BJ (cell line): Measurements from ENCODE around the gene AARS1. TPM values are rescaled to one million over a fixed set of nuclear protein-coding genes. Genes with fewer than 3 reads are reported as not detected.
"Not testable (repeated sequence)": the region's sequence is repeated elsewhere in the genome, so short reads cannot be mapped to it uniquely, and the experiment has no call there.

ENCODE experiments used
- CTCF ChIA-PET: fragments of 350-600 bp; formaldehyde crosslinking; extraction: SDS; loops from one replicate; lab custom pipeline; 2021; ENCODE audit warnings: antibody characterized with exemption, inconsistent platforms; lab: Yijun Ruan, JAX
- POLR2A ChIA-PET: fragments of 300-600 bp; sonication (Branson Sonifier 250); formaldehyde crosslinking; extraction: SDS; loops from one replicate; lab custom pipeline; 2021; ENCODE audit warnings: antibody characterized with exemption; lab: Charles Lee
- DNase-seq: peaks from one replicate; pipeline ENCODE4 v3.0.0-alpha.2; 2011; ENCODE audit warnings: low read depth
- H3K27me3 ChIP-seq: 2 replicates; pipeline ENCODE4 v1.6.0; 2011; ENCODE audit warnings: low read length; ENCODE audit not compliant: control insufficient read depth, insufficient read depth
- H3K36me3 ChIP-seq: 2 replicates; pipeline ENCODE4 v1.5.1; 2011; ENCODE audit warnings: low read length; ENCODE audit not compliant: control insufficient read depth, insufficient read depth
- H3K4me3 ChIP-seq: 2 replicates; pipeline ENCODE4 v1.5.1; 2011; ENCODE audit warnings: low read depth, mild to moderate bottlenecking, control low read depth, low read length
- polyA plus RNA-seq: library from polyadenylated mRNA; depleted of rRNA; stranded (reverse); fragments of >200 nt; gene quantifications from 2 replicates; pipeline ENCODE4 v1.2.3, GENCODE V29; 2011
- TF ChIP-seq, protein P1 (sequence below): IDR thresholded peaks from 2 replicates; pipeline ENCODE4 v1.5.1; 2011; ENCODE audit warnings: low read depth, mild to moderate bottlenecking, control low read depth, inconsistent platforms, low read length, moderate library complexity; ENCODE audit not compliant: insufficient read depth

Gene AARS1
- polyA plus RNA-seq, 1 experiment, result 234 TPM

DNA sequence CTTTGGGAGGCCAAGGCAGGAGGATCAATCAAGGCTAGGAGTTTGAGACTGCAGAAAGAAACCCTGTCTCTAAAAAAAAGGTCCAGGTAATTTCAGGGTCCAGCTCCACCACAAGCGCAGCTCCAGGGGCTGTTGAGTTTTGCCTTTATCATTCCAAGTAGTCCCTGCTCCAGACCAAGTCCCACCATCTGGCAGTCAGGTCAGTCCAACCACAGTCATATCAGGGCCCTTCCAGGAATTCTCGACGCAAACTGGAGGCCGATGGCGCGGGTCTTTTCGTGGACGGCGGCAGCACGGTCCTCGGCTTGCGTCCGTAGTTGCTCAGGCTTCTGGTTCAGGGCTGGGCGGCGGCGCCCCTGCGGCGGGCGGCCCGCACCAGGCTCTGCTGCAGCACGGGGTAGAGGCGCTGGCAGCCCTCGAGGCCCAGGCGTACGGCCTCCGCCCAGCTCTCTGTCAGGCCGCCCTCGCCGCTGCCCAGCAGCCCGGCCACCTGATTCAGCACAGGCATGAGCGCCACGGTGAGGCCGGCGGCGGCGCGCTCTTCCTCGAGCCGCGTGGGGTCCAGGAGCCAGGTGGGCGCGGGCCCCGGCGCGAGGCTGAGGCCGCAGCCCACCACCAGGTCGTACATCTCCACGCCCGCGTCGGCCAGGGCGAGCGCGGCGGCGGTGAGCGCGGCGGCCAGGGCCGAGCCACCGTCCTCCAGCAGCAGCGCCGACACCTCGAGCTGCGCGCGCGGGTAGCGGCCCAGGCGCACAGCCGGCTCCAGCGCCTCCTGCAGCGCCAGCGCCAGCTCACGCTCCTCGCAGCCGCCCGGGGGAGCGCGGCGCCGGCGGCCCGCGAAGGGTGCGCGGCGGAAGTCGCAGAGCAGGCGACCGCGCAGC is 38.3 kb downstream of the AARS1 start:
- TF ChIP-seq, protein P1, sequence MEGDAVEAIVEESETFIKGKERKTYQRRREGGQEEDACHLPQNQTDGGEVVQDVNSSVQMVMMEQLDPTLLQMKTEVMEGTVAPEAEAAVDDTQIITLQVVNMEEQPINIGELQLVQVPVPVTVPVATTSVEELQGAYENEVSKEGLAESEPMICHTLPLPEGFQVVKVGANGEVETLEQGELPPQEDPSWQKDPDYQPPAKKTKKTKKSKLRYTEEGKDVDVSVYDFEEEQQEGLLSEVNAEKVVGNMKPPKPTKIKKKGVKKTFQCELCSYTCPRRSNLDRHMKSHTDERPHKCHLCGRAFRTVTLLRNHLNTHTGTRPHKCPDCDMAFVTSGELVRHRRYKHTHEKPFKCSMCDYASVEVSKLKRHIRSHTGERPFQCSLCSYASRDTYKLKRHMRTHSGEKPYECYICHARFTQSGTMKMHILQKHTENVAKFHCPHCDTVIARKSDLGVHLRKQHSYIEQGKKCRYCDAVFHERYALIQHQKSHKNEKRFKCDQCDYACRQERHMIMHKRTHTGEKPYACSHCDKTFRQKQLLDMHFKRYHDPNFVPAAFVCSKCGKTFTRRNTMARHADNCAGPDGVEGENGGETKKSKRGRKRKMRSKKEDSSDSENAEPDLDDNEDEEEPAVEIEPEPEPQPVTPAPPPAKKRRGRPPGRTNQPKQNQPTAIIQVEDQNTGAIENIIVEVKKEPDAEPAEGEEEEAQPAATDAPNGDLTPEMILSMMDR, result no peak
- ChIA-PET CTCF (interaction anchor here (1.2 to 7.3 kb wide), 7 partner anchors 12 to 90 kb away, joined by 3 to 46 read pairs (median 6); partner anchors contain the start of gene DDX19B), POLR2A (interaction anchor here (0.6 kb wide), 1 partner anchor 159 kb away, joined by 15 read pairs; no protein-coding TSS in a partner anchor)
- peaks cover 35% of the 10 kb centered on the region for H3K36me3 ChIP-seq
- H3K27me3 ChIP-seq, result no peaks in the 10 kb centered on the region
- peak overlapping the region; percentile 53 for H3K4me3 ChIP-seq
- no peak for DNase-seq

DNA sequence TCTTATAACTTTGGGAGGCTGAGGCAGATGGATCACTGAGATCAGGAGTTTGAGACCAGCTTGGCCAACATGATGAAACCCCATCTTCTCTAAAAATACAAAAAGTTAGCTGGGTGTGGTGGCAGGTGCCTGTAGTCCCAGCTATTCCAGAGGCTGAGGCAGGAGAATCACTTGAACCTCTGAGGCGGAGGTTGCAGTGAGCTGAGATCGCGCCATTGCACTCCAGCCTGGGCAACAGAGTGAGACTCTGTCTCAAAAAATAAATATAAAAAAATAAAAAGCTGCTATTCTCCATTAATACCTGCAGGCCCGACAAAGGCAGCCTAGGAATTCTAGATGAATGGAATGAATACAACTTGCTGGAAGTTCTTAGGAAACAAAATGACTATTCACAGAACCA is 39.6 kb downstream of the AARS1 start:
- POLR2A ChIA-PET, result not testable (repeated sequence)
- CTCF ChIA-PET, result interaction anchor here (1.2 kb wide), 1 partner anchor 17 kb away, joined by 3 read pairs; no protein-coding TSS in a partner anchor

DNA sequence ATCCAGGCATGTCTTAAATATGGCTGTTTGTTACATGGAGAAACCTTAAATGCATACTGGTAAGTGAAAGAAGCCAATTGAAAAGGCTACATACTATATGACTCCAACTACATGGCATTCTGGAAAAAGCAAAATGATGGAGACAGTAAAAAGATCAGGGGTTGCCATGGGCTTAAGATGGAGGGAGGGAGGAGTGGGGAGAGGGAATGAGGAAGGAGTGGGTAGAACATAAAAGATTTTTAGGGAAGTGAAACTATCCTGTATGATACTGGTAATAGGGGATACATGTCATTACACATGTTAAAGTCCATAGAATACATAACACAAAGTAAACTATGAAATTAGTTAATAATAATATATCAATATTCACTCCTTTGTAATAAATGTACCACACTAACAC is 50.5 kb downstream of the AARS1 start:
- CTCF ChIA-PET, DNase-seq, H3K27me3 ChIP-seq, H3K4me3 ChIP-seq, POLR2A ChIA-PET, H3K36me3 ChIP-seq: not testable (repeated sequence)

More for the DNA sequence above, 39.6 kb downstream of the AARS1 start:
- DNase-seq, H3K27me3 ChIP-seq, H3K4me3 ChIP-seq: not testable (repeated sequence)
- peaks cover 25% of the 10 kb centered on the region for H3K36me3 ChIP-seq

DNA sequence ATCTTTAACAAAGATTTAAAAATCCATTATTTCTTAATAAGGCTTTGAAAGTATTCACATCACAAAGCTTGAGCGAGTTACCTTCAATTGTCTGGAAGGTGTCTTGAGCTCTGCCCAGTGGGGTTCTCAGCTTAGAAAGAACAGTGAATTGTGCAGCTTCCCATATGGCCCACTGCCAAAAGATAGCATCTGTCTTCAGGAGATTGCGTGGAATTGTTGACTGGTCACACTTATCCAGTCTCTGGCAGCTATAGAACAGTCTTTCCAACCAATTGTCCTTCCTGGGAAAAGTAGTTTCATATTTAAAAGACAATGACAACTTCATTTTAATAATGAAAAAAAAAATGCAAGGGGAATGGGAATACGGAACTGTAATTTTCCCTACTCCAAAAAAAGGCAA is 57.5 kb downstream of the AARS1 start:
- POLR2A ChIA-PET, H3K4me3 ChIP-seq, H3K36me3 ChIP-seq, H3K27me3 ChIP-seq, DNase-seq, CTCF ChIA-PET: not testable (repeated sequence)

DNA sequence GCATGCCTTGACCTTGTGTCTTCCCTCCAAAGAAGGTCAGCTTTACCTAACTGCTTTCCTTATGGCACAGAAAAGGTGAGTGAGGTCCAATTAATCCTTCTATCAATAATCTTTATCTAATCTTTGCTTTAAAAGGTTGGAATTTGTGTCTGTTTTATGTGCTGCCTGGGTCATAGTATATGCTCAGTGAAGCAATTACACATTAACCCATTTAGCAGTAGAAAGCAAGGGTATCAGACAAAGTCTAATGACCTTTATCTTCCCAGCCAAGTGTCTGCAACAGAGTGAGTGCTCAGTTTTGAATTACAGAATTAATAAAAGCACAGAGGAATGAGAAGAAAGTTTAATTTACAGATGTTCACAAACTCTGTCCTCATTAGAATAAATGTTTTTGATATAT is 63.3 kb downstream of the AARS1 start:
- H3K4me3 ChIP-seq, H3K27me3 ChIP-seq, POLR2A ChIA-PET, CTCF ChIA-PET, H3K36me3 ChIP-seq, DNase-seq: not testable (repeated sequence)

DNA sequence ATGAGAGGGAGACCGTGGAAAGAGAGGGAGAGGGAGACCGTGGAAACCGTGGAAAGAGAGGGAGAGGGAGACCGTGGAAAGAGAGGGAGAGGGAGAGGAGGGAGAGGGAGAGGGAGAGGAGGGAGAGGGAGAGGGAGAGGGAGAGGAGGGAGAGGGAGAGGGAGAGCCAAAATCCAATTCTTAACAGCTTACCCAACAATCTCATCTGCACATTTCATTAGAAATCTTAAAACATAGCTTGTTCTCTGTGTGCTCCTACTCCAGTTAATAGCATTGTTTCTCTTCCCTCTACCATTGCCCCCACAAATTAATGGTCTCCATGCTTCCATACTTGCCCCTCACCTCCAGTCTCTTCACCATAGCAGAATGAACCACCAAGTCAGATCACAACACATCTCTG is 63.9 kb downstream of the AARS1 start:
- CTCF ChIA-PET, H3K27me3 ChIP-seq, DNase-seq, H3K36me3 ChIP-seq, H3K4me3 ChIP-seq, POLR2A ChIA-PET: not testable (repeated sequence)

DNA sequence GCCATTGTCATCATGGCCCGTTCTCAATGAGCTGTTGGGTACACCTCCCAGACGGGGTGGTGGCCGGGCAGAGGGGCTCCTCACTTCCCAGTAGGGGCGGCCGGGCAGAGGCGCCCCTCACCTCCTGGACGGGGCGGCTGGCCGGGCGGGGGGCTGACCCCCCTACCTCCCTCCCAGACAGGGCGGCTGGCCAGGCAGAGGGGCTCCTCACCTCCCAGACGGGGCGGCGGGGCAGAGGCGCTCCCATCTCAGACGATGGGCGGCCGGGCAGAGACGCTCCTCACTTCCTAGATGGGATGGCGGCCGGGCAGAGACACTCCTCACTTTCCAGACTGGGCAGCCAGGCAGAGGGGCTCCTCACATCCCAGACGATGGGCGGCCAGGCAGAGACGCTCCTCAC is 64.7 kb downstream of the AARS1 start:
- CTCF ChIA-PET, H3K27me3 ChIP-seq, POLR2A ChIA-PET, H3K4me3 ChIP-seq, H3K36me3 ChIP-seq, DNase-seq: not testable (repeated sequence)

DNA sequence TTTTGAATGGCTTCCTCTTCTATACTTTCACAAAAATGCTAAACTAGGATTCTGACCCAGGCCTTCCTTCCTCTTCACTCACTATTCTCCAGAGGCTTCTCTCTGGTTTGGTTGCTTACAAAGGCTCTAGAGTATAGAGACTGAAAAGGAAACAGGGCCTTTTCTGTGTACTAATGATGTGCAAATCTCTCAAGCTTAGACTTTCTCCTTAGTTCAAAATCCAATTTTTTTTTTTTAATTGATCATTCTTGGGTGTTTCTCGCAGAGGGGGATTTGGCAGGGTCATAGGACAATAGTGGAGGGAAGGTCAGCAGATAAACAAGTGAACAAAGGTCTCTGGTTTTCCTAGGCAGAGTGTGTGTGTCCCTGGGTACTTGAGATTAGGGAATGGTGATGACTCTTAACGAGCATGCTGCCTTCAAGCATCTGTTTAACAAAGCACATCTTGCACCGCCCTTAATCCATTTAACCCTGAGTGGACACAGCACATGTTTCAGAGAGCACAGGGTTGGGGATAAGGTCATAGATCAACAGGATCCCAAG is 65.3 kb downstream of the AARS1 start:
- CTCF ChIA-PET, H3K4me3 ChIP-seq, POLR2A ChIA-PET: not testable (repeated sequence)

DNA sequence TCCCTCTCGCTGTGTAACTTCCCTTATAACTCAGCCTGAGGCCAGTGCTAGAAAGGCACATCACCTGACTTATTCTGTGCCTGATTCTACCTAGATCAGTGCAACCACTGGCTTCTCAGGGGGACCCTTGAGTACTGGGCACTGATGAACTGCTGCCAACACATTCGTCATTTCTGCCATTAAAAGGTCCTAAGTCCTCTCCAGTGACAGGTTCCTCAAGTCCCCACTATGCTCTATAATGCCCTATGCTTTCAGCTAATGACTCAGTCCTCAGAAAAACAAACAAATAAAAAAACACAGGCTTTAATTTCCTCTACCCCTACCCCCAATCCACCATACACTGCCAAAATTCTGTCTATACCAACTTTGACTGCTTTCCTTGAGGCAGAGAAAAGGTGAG is 66.1 kb downstream of the AARS1 start:
- H3K27me3 ChIP-seq, POLR2A ChIA-PET, H3K4me3 ChIP-seq, CTCF ChIA-PET, H3K36me3 ChIP-seq, DNase-seq: not testable (repeated sequence)

More for the DNA sequence above, 65.3 kb downstream of the AARS1 start:
- not testable (repeated sequence) for H3K36me3 ChIP-seq, DNase-seq, H3K27me3 ChIP-seq

DNA sequence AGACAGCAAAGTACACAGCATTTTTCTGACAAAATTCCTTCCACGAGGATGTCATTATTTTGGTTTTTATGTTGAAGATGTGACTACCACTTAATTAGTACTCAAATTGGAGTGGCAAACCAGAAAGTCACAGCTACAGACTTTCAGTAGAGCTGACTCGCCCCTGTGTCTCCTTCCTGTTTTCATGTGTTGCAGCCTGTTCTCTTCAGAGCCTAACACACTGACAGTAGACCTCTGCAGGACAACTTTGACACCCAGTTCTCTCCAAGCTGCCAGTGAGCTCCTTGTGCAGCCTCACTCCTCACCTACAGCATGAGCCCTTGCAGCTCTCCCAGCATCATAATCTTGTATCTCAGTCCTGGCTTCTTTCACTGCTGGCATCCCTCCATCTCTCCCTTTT is 66.7 kb downstream of the AARS1 start:
- H3K27me3 ChIP-seq, H3K4me3 ChIP-seq, DNase-seq, CTCF ChIA-PET, H3K36me3 ChIP-seq, POLR2A ChIA-PET: not testable (repeated sequence)

DNA sequence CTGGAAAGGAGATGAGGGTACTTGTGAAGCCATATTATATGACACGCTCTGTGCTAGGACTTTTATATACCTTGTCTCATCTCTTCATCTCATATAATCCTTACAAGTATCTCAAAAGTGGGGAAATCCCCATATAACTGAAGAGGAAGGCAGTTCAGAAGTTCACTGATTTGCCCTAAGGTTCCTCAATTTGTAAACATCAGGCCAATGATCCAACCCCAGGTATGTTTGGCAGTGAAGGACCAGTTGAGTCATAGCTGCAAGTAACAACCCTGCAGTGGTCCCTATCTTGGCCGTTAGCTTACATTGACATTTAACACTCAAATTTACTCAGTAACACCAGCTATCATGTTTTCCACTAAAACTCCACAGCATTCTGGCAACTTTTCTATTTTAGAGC is 70.7 kb downstream of the AARS1 start:
- POLR2A ChIA-PET, H3K36me3 ChIP-seq, H3K4me3 ChIP-seq, DNase-seq, H3K27me3 ChIP-seq: not testable (repeated sequence)
- CTCF ChIA-PET, result interaction anchor here (0.6 kb wide), 1 partner anchor 35 kb away, joined by 3 read pairs; no protein-coding TSS in a partner anchor

DNA sequence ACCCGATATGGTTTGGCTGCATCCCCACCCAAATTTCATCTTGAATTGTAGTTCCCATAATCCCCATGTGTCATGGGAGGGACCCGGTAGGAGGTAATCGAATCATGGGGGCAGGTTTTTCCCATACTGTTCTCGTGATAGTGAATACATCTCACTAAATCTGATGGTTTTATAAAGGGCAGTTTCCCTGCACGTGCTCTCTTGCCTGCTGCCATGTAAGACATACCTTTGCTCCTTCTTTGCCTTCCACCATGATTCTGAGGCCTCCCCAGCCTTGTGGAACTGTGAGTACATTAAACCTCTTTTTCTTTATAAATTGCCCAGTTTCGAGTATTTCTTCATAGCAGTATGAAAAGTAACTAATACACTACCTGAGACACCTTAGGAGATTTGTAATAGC is 82.9 kb downstream of the AARS1 start:
- H3K27me3 ChIP-seq, H3K4me3 ChIP-seq, POLR2A ChIA-PET, CTCF ChIA-PET, DNase-seq, H3K36me3 ChIP-seq: not testable (repeated sequence)
